DLD1 (cell line): ENCODE measurements around the gene C20orf204.

Experiments used
- in situ Hi-C: cut with HindIII; loops from 2 replicates; pipeline ENCODE4 v1.10.0; 2017; ENCODE audit warnings: low sequenced_read_pairs

Gene C20orf204

GRCh38 chr20:64070244-64070993 lies 34.4 kb downstream of the C20orf204 start:
- in situ Hi-C loops = no loop called here

DNA sequence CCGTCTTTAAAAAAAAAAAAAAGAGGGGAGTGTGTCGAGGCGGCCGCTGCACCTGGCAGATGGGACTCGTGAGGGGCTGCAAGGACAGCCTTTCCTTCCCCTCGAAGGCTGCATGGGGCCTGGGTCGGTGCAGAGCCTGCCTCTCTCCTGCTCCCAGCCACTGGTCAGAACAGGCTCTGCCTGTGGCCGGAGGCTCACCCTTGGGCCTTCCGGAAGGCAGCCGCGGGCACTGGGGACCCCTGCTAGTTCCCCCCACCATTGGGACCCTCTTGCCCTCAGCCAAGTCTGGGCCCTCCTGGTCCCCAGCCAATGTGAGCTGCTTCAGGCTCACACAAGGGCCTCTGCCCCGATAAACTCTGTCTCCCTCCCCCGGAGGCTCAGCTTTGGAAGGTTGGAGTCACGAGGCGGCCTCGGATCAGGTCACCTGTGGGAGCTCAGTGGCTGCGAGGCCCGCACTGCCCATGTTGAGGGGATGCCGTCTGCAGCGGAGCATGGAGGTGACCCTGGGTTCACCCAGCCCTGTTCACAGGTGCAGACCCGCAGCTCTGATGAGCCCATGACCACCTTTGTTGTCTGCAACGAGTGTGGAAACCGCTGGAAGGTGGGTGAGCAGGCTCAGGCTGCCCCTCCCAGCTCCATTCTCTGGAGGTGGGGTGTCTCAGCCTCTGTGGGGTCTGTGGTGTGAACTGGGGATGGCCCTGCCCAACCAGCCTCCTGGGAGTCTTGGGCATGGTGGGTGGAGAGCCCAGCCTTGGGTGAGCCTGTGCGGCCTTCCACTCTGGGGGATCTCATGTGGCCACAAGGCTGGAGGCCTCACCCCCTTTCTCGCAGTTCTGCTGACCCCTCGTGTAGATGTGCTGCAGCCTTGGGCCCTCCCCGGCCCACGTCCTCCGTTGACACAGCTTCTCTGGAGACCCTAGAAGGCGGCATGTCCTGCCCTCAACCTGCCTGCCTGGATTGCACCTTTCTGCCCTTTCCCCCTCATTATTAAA lies 35.7 kb downstream of the C20orf204 start:
- in situ Hi-C loops = no loop called here

- in situ Hi-C loops = no loop called here
Observed at GRCh38 chr20:64072498-64073063, 36.6 kb downstream of the C20orf204 start.

- in situ Hi-C loops = no loop called here
Observed at GRCh38 chr20:64073476-64074183, 37.6 kb downstream of the C20orf204 start.

GRCh38 chr20:64074184-64074789 lies 38.3 kb downstream of the C20orf204 start:
- in situ Hi-C loops = no loop called here

GRCh38 chr20:64074963-64075362 lies 39.0 kb downstream of the C20orf204 start:
- in situ Hi-C loops = no loop called here

- in situ Hi-C loops = no loop called here
Observed at GRCh38 chr20:64075556-64075955, 39.6 kb downstream of the C20orf204 start.

DNA sequence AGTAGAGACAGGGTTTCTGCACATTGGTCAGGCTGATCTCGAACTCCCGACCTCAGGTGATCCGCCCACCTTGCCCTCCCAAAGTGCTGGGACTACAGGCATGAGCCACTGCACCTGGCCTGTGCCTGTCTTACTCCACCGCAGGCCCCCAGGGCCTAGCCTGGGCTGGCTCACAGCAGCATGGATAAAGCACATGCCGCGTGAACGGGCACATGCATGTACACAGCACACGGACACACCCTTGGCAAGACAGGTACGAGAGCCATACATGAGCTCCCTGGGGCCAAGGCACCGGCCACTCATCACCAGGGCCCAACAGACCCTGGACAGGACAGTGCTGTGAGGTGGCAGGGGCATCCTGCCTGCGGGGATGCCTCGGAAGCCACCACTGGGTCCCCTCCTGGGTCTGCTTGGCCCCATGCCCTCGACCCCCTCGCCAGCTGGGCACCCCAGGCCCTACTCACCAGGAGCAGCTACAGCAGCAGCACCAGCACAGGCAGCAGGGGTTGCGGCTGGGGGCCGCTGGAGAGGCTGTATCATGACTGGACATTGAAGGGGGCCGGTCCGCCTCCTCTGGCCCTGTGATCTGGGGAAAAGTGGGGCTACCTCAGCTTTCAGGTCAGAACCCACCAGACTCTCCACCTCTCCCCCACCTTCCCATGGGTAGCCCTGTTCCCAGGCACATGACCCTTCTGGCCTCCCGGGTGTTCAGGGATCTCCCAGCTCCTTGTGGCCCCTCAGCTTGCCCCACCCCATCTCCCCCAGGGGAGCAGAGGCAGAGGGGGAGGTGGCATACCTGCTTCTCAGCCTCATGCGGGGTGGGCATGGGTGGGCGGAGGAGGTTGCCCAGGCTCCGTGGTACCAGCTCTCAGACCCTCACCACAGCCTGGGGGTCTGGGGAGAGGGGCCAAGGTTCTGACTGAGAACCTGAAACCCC lies 40.3 kb downstream of the C20orf204 start:
- in situ Hi-C loops = no loop called here

- in situ Hi-C loops = no loop called here
Observed at GRCh38 chr20:64077094-64077493, 41.1 kb downstream of the C20orf204 start.

DNA sequence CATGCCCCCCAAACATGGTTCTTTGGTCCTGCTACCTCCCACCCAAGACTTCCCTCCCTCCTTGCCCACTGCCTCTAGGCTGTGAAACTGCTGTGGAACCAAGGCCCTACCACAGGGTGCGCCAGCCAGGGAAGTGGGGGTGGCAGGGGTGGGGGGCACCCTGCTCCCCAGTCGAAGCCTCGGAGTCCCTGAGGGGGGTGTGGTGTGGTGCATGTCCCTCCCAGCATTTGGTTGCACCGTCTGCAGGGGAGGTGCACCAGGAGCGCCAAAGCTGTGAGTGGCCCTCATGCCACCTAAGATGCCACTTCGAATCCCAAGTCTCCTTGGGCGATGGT lies 41.5 kb downstream of the C20orf204 start:
- in situ Hi-C loops = no loop called here

DNA sequence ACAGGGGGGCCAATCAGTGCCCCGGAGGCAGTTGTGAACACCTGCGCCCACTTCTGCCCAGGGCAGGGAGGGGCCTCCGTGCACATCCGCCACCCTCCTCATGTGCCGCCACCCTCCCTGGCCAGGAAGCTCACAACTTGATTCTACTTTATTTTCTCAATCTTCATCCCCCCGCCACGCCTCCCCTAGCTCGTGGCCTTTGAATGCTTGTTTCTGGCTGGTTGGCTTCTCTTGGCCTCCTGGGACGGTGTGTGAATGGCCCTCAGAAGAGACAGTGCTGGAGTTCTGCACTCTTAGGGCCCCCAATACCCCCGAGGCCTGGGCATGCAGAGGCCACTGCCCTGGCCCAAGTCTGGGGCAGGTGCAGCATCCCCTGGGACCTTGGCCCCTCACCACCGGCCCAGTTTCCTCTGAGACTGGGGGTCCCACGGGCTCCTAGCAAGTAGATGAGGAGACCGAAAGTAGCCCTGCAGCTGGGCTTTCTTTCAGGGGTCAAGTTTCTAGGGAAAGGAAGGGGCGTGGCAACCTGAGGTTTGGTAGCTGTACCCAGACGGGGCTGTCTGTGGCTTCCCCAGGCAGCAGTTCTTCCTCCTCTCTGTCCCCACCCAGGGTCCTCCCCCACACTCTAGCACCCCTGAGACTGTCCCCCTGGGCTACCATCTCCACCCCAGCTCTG lies 42.0 kb downstream of the C20orf204 start:
- in situ Hi-C loops = no loop called here

DNA sequence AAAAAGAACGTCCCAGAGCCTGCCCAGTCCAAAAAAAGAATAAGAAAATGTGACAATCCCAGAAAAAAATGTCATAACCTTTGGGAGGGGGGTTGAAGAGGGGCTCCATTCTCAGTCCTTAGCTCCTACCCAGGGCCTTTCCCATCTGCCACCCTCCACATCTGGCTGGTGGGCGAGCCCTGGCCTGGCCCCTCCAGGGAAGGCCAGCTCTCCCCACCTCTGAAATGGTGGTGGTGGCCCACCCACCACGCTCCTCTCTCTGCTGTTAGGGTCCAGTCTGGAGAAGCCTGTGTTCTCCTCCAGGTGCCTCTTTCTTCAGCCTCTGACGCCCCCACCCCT lies 42.9 kb downstream of the C20orf204 start:
- in situ Hi-C loops = no loop called here

GRCh38 chr20:64079273-64080012 lies 43.5 kb downstream of the C20orf204 start, which contains the start of gene RGS19:
Gene RGS19, minus strand, starts transcription at chr20:64079518. Its CDS starts 2,632 bp downstream, at chr20:64076886.
- in situ Hi-C loops = no loop called here

DNA sequence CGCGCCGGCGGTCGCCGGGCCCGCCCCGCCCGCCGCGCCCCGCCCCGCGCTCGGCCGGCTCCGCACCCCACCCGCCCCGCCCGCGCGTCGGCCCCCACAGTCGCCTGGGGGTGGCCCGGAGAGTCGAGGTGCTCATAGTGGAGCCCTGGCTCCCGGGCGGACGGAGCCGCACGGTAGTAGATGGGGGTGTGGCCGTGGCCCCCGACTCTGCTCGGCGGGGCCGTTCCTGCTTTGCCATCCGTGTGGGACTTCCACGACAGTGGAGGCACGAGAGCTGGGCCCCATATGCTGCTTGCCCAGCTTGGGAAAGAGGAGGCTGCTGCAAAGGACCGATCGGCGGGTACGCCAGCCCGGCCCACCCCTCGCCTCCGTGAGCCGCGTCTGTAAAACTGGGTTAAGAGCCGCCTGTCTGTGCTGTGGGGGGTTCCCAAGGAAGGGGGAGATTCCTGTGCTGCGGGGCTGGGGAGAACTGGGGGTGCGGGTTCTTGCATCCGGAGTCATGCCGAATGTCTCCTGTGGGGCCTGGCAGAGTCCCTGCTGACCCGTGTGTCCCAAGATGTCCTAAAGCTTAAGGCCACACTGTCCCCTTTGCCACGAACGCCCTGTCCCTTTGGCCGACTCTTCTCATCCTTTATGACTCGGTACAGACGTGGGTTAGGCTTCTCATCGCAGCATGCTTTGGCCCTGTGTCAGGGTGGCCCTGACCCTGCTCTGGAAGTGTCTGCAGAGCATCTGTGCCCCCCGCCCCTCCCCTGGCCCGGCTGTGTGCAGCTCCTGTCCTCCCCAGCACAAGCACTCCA lies 44.2 kb downstream of the C20orf204 start, which contains the start of gene OPRL1:
TSS of gene OPRL1 (plus strand) at position 70 of the 800 bp plus-strand sequence. CDS start 12,639 bp downstream, outside the sequence.
- in situ Hi-C loops = no loop called here

- in situ Hi-C loops = no loop called here
Observed at GRCh38 chr20:64080813-64081623, 45.0 kb downstream of the C20orf204 start.

DNA sequence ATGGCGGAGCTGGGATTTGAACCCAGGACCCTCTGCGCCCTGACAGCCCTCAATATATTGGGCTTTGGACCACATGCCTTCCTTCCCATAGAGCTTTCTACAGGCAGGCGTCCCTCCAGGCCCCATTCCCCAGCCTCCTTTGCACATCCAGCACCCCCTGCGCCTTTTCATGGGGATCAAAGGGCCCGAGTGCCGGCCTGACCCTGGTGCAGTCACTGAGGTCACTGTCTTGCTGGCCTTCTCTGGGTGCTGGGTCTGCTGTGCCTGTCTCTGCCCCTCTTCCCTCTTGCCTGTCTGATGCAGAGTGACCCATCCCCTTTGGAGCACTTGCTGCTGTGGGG lies 45.6 kb downstream of the C20orf204 start:
- in situ Hi-C loops = no loop called here
